Measurements from ENCODE around the gene FAR2. TPM values are rescaled to one million over a fixed set of nuclear protein-coding genes. Genes with fewer than 3 reads are reported as not detected.
"Not testable (repeated sequence)": the region's sequence is repeated elsewhere in the genome, so short reads cannot be mapped to it uniquely, and the experiment has no call there.

FAR2 gene
- total RNA-seq, 1 experiment from 2014 or later = 8.2 TPM

GRCh38 chr12:29320295-29321085 lies 171.4 kb downstream of the FAR2 start:
- peak; percentile 45 for DNase-seq (ENCODE audit: low read depth)

GRCh38 chr12:29322157-29322556 lies 173.1 kb downstream of the FAR2 start:
- no peak for DNase-seq (ENCODE audit: low read depth)

GRCh38 chr12:29329411-29329810 lies 180.3 kb downstream of the FAR2 start:
- DNase-seq (ENCODE audit: low read depth) = no peak

- DNase-seq (ENCODE audit: low read depth) = no peak
Observed at GRCh38 chr12:29333178-29333577, 184.1 kb downstream of the FAR2 start.

GRCh38 chr12:29334937-29335336 lies 185.9 kb downstream of the FAR2 start:
- DNase-seq (ENCODE audit: low read depth) = no peak

- DNase-seq (ENCODE audit: low read depth) = no peak
Observed at GRCh38 chr12:29337325-29337724, 188.2 kb downstream of the FAR2 start.

- DNase-seq (ENCODE audit: low read depth) = no peak
Observed at GRCh38 chr12:29343022-29343799, 194.1 kb downstream of the FAR2 start.

- no peak for DNase-seq (ENCODE audit: low read depth)
Observed at GRCh38 chr12:29346769-29347421, 197.8 kb downstream of the FAR2 start.

GRCh38 chr12:29350080-29350479 lies 201.0 kb downstream of the FAR2 start:
- DNase-seq (ENCODE audit: low read depth) = no peak

- no peak for DNase-seq (ENCODE audit: low read depth)
Observed at GRCh38 chr12:29354954-29355353, 205.9 kb downstream of the FAR2 start.

GRCh38 chr12:29365091-29365490 lies 216.0 kb downstream of the FAR2 start:
- no peak for DNase-seq (ENCODE audit: low read depth)

- DNase-seq (ENCODE audit: low read depth) = no peak
Observed at GRCh38 chr12:29374012-29374411, 224.9 kb downstream of the FAR2 start.

- no peak for DNase-seq (ENCODE audit: low read depth)
Observed at GRCh38 chr12:29374913-29375312, 225.8 kb downstream of the FAR2 start.

- DNase-seq (ENCODE audit: low read depth) = no peak
Observed at GRCh38 chr12:29376118-29376517, 227.0 kb downstream of the FAR2 start.

- peak; percentile 96 for DNase-seq (ENCODE audit: low read depth)
Observed at GRCh38 chr12:29380536-29381523, 231.8 kb downstream of the FAR2 start, which contains the start of gene ERGIC2. ERGIC2 (minus strand) TSS chr12:29381172; CDS start chr12:29371633, 9,539 bp downstream.

- no peak for DNase-seq (ENCODE audit: low read depth)
Observed at GRCh38 chr12:29382251-29382650, 233.2 kb downstream of the FAR2 start.

- not testable (repeated sequence) for DNase-seq (ENCODE audit: low read depth)
Observed at GRCh38 chr12:29385194-29385593, 236.1 kb downstream of the FAR2 start.

Measured in Daoy (cell line).